Esophagus mucosa (tissue), 1 donor: ENCODE results near the gene ZNF805. TPM values are rescaled to one million over a fixed set of nuclear protein-coding genes. Genes with fewer than 3 reads are reported as not detected.
A peak's percentile ranks its signal among the peaks of the same experiment; 100 is the strongest.
"Not testable (repeated sequence)": the region's sequence is repeated elsewhere in the genome, so short reads cannot be mapped to it uniquely, and the experiment has no call there.

Experiments used
- ATAC-seq: fragments of 200-7000 bp; cut with Tn5 transposase; one replicate; pipeline ENCODE4 v1.9.1; 2020
- total RNA-seq: library from RNA; stranded (reverse); gene quantifications from one replicate; pipeline ENCODE4 v1.2.4, GENCODE V29; 2023
- donor health status: DM: yes; HTN: yes; CAD: no.

Gene ZNF805
- total RNA-seq = 6.8 TPM

- ATAC-seq = peak; percentile 99
Measured at GRCh38 chr19:57240311-57241090, at the start of gene ZNF805. Gene ZNF805 (plus strand): TSS chr19:57240632. CDS start chr19:57240892, 260 bp downstream.

DNA sequence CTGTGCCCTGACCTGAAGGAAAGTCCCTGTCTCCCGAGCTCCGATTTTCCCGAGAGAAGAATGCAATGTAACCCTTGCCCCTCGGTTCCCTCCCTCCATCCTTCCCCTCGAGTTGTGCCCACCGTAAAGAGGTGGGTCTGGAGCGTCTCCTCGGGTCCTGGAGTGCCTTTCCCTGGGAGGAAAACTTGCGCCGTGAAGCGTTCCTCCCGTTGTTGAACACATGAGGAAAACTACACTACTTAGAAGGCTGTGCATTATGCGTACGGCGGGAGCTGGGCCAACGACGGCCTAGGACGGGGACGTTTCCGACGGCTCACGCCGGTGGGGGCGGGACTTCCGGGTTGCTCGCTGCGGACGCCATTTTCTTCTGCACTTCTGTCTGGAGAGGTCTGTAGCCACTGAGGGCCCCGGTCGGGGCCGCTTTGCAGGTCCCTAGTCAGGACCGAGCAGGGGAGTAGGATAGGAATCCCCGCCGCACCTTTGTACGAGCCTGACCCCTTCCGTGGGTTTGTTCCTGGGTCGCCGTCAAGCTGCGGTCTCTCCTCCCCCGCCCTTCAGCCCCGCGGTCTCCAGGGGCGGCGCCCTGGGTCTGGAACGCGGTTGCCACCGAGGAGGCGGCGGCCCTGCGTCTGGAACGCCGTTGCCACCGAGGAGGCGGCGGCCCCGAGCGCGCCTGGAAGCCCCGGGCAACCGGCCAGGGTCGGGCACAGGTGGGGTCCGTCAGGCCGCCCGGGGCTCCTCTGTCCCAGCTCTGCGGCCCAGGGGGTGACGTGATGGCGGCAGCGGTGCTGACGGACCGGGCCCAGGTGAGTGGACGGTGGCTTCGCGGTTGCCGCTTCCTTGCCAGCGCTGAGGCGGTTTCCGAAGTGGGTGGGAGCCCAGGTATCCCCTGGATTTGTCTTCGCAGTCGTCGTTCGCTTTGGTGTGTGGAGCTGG, 49.0 kb upstream of the ZNF805 start, which contains the start of gene ZNF264:
ZNF264 (plus strand) TSS at position 360 of the 936 bp plus-strand sequence; CDS start at position 774, 414 bp downstream.
- peak; percentile 98 for ATAC-seq

DNA sequence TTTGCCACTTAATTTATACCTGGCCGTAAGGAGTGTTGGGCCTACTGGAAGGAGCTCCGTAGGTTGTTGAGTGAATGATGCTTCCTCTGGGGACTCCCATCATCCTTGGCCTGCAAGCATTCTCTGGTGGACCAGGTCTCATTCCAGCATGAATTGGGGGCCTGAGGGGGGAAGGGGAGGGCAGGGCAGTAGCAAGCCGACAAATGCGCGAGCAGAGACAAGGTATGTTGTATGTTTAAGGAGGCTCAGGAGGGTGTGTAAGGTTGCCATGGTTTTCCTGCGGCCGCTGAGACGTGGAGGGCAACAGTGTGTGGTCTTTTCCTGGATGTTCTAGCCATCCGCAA, 48.4 kb upstream of the ZNF805 start:
- peak; percentile 34 for ATAC-seq

DNA sequence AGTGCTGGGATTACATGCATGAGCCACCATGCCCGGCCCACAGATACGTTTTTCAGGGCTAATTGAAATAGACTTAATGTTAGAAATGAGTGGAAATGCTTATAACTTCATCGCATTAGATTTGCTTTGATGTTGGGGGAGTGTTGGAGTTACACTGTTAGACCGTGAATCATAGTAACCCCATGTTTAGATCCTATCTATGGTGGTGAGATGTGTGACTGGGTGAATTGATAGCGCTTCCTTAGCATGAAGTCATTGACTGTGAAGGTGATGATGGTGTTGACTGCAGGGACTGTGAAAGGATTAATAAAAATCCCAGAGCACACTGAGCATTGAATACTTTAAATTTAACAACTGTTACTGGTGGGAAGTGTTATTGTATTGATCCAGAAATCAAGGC, 47.4 kb upstream of the ZNF805 start:
- ATAC-seq = no peak

DNA sequence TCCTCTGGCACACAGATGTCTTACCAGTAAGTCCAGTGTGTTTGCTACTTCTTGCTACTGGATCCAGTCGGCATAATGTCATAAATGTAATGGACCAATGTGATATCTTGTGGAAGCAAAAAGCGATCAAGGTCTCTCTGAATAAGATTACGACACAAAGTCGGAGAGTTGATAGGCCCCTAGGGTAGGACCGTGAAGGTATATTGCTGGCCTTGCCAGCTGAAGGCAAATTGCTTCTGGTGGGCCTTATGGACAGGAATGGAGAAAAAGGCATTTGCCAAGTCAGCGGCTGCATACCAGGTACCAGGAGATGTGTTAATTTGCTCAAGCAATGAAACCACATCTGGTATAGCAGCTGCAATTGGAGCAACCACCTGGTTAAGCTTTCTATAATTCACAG, 42.6 kb upstream of the ZNF805 start:
- ATAC-seq = not testable (repeated sequence)

DNA sequence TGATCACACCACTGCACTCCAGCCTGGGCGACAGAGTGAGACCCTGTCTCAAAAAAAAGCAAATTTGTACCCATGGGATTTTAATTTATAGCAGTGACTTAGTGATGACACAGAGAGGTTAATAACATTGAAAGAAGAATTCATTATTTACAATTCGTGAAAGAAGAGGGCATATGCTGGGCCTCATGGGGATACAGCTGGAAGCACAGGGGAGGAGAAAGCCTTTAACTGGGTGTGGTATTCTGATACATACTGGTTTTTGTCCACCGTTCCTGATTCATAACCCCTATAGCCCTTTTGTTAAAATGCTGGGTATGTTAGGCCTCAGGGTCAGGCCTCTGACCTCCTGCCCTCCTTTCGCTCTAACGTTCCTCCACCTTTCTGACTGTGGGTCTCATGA, 38.3 kb upstream of the ZNF805 start:
- ATAC-seq = no peak

GRCh38 chr19:57210381-57210780, 30.1 kb upstream of the ZNF805 start:
- no peak for ATAC-seq

DNA sequence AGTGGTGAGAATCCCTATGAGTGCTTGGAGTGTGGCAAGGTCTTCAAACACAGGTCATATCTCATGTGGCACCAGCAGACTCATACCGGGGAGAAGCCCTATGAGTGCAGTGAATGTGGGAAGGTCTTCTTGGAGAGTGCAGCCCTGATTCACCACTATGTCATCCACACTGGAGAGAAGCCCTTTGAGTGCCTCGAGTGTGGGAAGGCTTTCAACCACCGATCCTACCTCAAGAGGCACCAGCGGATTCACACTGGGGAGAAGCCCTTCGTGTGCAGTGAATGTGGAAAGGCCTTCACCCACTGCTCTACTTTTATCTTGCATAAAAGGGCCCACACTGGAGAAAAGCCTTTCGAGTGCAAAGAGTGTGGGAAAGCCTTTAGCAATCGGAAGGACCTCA, 28.3 kb upstream of the ZNF805 start:
- no peak for ATAC-seq

- ATAC-seq = no peak
Measured at GRCh38 chr19:57227502-57227901, 12.9 kb upstream of the ZNF805 start.

DNA sequence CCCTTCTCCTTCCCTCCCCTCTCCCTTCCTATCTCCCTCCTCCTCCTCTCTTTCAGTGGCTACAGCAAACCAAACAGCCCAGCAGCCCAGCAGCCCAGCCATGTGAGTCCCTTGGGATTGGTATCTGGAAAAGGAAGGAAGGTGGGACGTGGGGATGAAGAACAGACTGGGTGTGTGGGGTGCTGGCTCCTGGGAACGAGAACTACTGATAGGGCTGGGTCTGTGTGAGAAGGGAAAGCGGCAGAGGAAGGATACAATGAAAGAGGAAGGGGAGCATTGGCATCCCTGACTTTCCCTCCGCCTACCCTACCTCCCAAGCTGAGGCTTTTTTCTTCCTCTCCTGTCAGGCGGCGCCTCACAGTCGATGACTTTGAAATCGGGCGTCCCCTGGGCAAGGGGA, 8.7 kb upstream of the ZNF805 start:
- ATAC-seq = no peak

DNA sequence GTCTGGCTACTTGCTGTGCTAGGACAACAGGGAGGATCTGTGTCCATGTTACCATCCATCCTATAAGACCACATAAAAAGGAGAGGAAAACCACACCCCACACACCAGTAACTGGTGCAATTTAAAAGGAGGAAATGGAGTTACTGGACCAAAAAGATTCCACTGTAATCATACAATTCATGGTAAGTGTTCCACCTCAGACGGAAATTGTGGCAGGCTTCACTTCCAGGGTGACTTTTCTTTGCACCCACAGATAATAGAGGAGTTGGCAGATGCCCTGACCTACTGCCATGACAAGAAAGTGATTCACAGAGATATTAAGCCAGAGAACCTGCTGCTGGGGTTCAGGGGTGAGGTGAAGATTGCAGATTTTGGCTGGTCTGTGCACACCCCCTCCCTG, 7.2 kb upstream of the ZNF805 start:
- ATAC-seq = no peak

GRCh38 chr19:57239982-57240310, 486 bp upstream of the ZNF805 start:
- no peak for ATAC-seq

DNA sequence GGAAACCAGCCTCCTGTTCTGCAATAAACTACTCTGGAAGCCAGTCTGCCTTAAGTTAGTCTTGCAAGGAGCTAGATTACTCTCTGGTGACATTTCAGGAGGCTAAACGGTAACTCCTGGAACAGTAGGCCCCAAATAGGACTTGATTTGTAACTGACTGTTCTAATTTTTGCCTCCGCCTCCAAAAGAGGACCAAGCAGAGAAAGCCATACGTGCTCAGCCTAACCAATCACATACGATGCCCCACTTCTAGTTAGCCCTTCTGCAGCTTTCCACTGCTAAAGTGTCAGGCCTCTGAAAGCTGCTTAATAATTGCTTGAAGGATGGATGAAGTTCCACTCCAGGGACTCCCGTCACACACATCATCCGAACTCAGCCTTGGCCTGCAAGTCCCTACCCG, 744 bp downstream of the ZNF805 start:
- ATAC-seq = no peak

DNA sequence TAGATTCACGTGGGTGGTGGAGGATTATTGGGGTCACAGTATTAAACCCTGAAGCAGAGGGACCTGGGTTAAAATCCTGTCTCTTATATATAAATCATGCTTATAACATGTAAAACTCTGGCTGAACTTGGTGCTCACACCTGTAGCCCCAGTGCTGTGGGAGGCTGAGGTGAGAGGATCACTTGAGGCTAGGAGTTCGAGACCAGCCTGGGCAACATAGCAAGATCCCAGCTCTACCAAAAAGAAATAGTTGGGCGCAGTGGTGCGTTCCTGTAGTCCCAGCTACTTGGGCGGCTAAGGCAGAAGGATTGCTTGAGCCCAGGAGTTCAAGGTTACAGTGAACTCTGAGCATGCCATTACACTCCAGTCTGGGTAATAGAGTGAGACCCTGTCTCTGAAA, 2.4 kb downstream of the ZNF805 start:
- ATAC-seq = no peak

DNA sequence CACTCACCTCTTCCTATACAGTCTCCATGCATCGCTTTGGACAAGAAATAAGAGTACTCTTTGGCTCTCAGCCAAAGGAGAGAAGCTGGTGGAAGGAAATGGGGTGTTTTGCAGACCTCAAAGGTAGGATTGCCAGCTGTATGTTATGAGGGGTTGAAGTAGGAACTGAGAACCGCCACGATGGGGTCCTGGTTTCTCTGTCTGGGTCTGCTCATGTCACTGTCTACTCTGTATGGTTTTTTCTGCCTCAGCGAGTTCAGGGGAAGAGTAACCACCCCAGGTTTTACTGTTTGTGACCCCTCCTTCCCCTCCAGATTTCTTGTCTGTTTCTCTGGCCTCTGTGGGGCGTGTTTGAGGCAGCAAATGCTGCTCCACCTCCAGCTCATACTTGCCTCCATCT, 4.1 kb downstream of the ZNF805 start:
- no peak for ATAC-seq

GRCh38 chr19:57245066-57245465, 4.6 kb downstream of the ZNF805 start:
- no peak for ATAC-seq

DNA sequence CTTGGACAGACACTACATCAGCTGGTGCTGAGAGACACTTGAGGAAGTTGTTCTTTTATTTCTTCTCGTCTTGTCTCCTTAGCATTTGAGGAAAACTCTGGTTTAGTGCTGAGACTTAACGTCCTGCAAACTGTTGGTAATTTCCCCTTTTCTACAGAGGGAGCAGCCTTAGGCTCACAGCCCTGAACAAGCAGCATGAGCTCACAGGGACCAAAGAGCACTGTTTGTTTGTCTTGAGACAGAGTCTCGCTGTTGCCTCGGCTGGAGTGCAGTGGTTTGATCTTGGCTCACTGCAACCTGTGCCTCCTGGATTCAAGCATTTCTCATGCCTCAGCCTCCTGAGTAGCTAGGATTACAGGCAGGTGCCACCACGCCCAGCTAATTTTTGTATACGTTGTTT, 5.5 kb downstream of the ZNF805 start:
- ATAC-seq = no peak

- ATAC-seq = no peak
Measured at GRCh38 chr19:57248646-57249045, 8.2 kb downstream of the ZNF805 start.

GRCh38 chr19:57249329-57249728, 8.9 kb downstream of the ZNF805 start:
- ATAC-seq = no peak

- ATAC-seq = not testable (repeated sequence)
Measured at GRCh38 chr19:57253767-57254166, 13.3 kb downstream of the ZNF805 start.

DNA sequence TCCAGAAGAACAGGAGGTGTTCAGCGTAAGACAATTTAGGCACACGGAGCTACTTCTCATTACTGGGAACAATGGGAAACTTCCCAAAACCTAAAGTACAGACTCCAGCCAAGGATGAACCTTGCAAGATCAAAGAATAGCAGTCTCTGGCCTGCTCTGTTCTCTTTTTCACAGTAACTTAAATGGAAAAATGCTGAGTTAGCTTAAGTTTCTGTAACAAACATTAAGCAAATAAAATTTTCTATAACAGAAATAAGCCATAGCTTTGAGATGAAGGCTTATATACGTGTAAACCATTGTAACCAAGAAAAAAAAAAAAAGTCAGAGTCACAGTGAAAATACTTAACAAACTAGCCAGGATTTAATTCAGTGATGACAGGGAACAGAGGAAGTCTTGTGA, 21.6 kb downstream of the ZNF805 start:
- ATAC-seq = no peak

DNA sequence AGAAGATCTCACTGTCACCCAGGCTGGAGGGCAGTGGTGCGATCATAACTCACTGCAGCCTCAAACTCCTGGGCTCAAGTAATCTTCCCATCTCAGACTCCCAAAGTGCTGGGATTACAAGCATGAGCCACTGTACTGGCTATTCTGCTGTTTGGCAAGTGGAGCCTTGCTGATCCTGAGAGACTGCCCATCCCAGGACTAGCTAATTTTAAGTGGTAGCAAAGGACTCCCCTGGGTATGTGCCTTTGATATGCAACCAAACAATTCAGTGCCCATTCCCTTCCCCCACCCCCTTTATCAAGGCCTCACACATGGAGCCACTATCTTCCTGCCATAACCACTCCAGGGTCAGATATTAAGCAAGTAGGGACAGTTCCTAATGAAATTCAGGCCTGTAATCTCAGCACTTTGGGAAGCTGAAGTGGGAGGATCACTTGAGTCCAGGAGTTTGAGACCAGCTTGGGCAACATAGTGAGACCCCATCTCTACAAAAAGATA, 22.9 kb downstream of the ZNF805 start:
- ATAC-seq = no peak

- no peak for ATAC-seq
Measured at GRCh38 chr19:57267291-57267690, 26.9 kb downstream of the ZNF805 start.
